AG08396 (cell line): Measurements from ENCODE around the gene PHRF1.
"Not testable (repeated sequence)": the region's sequence is repeated elsewhere in the genome, so short reads cannot be mapped to it uniquely, and the experiment has no call there.

Experiments used
- DNase-seq: peaks from one replicate; pipeline ENCODE4 v3.0.0; 2012; ENCODE audit warnings: low spot score, mixed read lengths

PHRF1 gene

DNA sequence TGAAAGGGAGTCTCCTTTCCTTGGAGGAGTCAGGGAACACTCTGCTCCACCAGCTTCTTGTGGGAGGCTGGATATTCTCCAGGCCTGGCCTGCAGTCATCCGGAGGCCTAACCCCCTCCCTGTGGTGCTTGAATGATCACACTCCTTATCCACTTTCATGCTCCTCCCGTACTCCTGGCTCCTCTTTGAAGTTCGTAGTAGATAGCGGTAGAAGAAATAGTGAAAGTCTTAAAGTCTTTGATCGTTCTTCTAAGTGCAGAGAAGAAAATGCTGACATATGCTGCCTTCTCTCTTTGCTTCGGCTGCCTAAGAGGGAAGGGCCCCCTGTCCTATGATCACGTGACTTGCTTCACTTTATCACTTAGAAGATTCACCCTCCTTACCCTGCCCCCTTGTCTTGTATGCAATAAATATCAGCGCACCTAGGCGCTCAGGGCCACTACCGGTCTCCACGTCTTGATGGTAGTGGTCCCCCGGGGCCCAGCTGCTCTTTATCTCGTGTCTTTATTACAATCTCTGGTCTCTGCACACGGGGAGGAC lies 2.2 kb upstream of the PHRF1 start:
- DNase-seq: not testable (repeated sequence)

DNA sequence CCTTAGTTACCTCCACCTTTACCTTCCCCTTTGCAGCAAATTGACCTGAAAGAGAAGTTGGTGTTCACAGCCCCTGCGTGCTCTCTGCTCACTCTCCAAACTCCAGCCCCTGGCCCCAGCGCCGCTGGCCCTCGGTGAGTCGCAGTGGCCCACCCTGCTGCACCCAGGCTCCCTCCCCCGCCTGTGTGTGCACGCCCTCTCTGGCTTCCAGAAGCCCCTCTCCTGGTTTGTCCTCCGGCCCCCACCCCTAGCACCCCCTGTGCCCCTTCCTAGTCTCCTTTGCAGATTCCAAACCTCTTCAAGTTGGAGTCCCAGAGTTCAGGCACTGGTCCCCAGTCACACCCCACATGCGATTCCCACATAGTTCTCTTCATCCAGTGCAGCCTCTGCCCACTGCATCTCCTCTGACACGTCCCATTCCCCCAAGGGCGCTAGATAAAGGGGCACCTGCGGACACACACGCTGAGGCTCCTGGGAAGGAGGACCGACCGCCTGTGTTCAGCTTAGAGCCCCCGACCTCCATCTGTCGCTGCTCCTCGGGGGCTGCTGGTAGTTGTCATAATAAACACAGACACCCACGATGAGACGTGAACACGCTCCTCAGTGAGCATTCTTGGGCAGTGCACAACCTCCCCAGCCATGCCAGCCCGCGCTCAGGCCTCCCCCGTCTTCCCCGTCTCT lies 1.5 kb upstream of the PHRF1 start:
- DNase-seq: no peak

- DNase-seq: no peak
Observed at GRCh38 chr11:575313-575995, 816 bp upstream of the PHRF1 start.

DNA sequence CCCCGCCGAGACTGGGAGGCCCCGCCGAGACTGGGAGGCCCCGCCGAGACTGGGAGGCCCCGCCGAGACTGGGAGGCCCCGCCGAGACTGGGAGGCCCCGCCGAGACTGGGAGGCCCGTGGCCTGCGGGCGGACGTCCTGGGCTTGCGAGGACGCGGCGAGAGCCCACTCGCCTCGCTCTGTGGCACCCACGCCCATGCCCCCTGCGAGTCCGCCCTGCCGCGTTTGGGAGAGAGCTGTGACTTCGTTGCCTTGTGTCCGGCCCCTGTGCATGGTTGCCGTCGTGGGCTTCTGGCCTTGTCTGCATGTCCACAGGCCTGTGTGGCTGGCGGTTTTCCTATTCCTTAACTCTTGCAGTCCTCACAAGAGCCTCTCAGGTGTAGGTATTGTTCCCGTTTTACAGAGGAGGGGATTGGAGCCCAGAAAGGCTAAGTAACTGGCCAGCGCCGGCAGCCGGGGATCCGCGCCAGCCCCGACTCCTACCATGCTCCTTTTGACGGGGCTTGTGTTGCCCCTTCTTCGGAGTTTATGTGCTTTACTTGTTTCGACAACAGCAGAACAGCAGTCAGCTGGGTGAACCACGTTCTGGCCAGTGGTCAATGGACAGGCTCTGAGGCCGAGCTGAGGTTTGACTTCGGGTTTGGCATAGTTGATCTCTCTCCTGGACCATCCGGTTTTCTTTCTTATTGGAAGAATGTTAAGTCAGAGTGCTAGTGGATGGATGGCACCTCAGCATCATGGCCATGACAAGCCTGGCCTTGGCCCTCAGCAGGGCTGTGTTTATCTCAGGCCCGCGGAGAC lies 741 bp downstream of the PHRF1 start:
- no peak for DNase-seq

DNA sequence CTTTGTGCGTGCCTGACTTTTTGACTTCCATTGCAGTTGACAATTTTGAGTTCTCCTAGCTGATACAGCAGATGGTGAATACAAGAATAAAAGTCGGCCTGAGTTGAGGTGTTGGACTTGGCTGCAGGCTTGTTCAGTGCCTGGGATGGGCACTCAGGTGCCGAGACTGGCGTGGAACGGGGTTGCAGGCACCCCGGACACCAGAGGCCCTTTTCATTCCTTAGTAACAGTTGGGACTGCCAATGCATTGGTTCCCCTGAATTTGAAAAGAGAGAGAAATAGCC lies 1.3 kb downstream of the PHRF1 start:
- no peak for DNase-seq

- no peak for DNase-seq
Observed at GRCh38 chr11:578276-579035, 2.2 kb downstream of the PHRF1 start.

GRCh38 chr11:579830-580601 lies 3.7 kb downstream of the PHRF1 start:
- no peak for DNase-seq

- DNase-seq: no peak
Observed at GRCh38 chr11:581342-581741, 5.1 kb downstream of the PHRF1 start.

GRCh38 chr11:581752-582151 lies 5.5 kb downstream of the PHRF1 start:
- DNase-seq: no peak

DNA sequence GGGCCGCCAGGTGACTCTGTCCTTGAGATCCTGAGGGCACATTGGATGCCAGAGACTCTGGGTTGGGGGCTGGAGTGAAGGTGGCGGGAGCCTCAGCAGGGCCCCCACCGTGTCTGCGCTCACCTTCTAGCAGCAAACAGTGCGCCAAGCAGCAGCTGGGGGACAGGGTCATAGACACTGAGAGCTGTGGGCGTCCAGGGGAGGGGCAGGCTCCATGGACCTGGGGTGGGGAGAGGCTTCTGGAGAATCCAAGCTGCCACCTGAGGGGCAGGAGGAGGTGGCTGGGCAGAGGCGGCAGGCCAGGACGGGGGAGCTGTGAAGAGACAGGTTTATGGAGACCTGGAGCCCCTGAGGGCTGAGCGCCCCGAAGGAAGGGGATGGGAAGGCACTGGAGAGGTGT lies 8.0 kb downstream of the PHRF1 start:
- DNase-seq: no peak

- no peak for DNase-seq
Observed at GRCh38 chr11:586376-587316, 10.4 kb downstream of the PHRF1 start.

- DNase-seq: no peak
Observed at GRCh38 chr11:587546-587945, 11.3 kb downstream of the PHRF1 start.

DNA sequence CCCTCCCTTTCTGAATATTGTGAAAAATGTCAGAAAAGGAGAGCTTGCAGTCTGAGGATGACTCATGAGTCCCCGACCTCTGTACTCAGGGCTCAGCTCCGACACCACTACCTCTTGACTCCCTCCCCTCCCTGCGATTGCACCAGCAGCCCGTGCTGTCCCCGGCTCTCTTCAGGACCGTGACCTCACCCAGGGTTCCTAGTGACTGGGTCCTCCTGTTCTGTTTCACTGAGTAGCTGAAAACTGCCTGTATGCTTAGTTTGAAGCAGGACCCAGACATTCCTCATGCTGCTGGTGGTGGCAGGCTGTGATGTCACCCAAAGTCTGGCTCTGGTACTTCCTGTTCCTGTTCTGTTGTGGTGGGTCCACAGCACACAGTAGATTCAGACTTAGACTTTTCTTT lies 11.7 kb downstream of the PHRF1 start:
- DNase-seq: peak; percentile 64

DNA sequence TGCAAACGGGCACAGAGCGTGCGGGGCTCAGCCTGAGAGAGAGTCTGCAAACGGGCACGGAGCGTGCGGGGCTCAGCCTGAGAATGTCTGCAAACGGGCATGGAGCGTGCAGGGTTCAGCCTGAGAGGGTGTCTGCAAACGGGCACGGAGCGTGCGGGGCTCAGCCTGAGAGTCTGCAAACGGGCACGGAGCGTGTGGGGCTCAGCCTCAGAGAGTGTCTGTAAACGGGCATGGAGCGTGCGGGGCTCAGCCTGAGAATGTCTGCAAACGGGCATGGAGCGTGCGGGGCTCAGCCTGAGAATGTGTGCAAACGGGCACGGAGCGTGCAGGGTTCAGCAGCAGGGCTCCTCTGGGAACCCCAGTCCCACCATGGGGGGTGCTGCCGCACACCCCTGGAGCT lies 13.5 kb downstream of the PHRF1 start:
- no peak for DNase-seq

DNA sequence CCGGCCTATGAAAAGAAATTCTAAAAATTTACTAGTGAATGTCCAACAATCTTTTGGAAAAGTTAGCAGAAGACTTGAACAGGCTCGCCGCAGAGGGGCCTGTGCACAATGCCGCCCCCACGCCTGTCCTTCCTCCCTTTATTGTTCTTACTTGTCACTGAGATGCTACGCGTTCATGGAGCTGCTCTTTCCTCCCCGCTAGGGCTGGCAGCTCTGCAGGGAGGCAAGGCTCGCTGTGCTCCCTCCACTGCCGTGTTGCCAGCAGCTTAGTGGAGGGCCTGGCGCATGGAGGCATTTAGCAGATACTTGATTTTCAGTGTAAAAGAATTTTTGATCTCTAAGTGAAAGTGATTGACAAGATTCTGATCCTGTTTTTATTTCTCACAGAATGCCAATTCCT lies 14.7 kb downstream of the PHRF1 start:
- DNase-seq: no peak

GRCh38 chr11:592501-592900 lies 16.2 kb downstream of the PHRF1 start:
- DNase-seq: no peak

- no peak for DNase-seq
Observed at GRCh38 chr11:592918-593317, 16.6 kb downstream of the PHRF1 start.

- DNase-seq: no peak
Observed at GRCh38 chr11:593347-593746, 17.1 kb downstream of the PHRF1 start.

DNA sequence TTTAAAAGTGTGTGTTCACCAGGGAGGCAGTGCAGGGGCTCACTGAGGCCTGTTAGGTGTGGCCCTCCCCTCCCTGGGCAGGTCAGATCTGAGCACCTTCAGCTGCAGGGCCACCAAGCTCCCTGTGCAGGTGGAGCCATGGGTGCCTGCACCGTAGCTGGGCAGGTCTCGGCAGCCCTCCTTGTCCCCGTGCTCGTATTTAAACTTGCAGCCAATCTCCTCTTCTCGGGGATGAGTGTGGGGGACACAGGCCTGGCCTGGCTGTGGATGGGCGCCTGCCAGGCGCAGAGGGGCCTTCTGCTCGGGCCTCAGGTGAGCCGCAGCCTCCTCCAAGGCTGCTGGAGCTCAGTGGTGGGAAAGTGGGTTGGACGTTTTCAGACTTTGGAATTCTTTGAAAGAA lies 19.1 kb downstream of the PHRF1 start:
- no peak for DNase-seq

- DNase-seq: no peak
Observed at GRCh38 chr11:596374-596773, 20.1 kb downstream of the PHRF1 start.
